SK-N-SH (cell line): ENCODE data around the gene CCDC9.

Experiments
- SMC3 ChIP-seq: IDR thresholded peaks from 2 replicates; pipeline ENCODE4 v1.6.1; 2012; ENCODE audit warnings: low read depth, low read length, improper control_type of control experiment
- YY1 ChIP-seq: IDR thresholded peaks from 2 replicates; pipeline ENCODE4 v1.4.0; 2012; ENCODE audit warnings: low read depth, mild to moderate bottlenecking

GRCh38 chr19:47274891-47275761, 18.8 kb downstream of the CCDC9 start:
- TF ChIP-seq SMC3, result no peak
- no peak for TF ChIP-seq YY1
